Spleen (tissue), 7 donors: ENCODE data around the gene BMPER.

ENCODE experiments used
- CTCF ChIP-seq, 11 experiments: fragments of 200-600 bp in 7 of 11; fragments of 450-650 bp in 4 of 11; sonication (generic) in 4 of 11; IDR thresholded peaks in 8 of 11; conservative IDR thresholded peaks in 3 of 11; 1 replicate in 7 of 11; 2 replicates in 4 of 11; pipeline versions ENCODE4 v1.4.0 to v1.8.0; 2016 to 2021; ENCODE audit warnings: antibody characterized with exemption in 11 of 11, inconsistent platforms in 4 of 11, mild to moderate bottlenecking in 1 of 11
- POLR2AphosphoS5 ChIP-seq, 3 donors: sonication (generic); formaldehyde crosslinking; IDR thresholded peaks; one replicate each; pipeline ENCODE4 v1.5.1; 2017; ENCODE audit warnings: antibody characterized with exemption in 3 of 3
- donor health status: DM: no; HTN: no; CAD: no; lungs with moderate emphysema.
- donor health status: DM: no; HTN: no; CAD: no.
- donor health status: DM: no; HTN: no; CAD: no.

GRCh38 chr7:33998476-33998875, 93.1 kb downstream of the BMPER start:
- TF ChIP-seq CTCF (IDR thresholded peaks at IDR 0.05 in 8 of 11, conservative IDR thresholded peaks at IDR 0.05 in 3 of 11) (no peak), POLR2AphosphoS5 (IDR thresholded peaks at IDR 0.05) (no peak)
